Fibroblast of the aortic adventitia (primary cell): ENCODE results near the gene KIAA0319L. TPM values are rescaled to one million over a fixed set of nuclear protein-coding genes. Genes with fewer than 3 reads are reported as not detected.
"Not testable (repeated sequence)": the region's sequence is repeated elsewhere in the genome, so short reads cannot be mapped to it uniquely, and the experiment has no call there.

ENCODE experiments used
- DNase-seq: peaks from one replicate; pipeline ENCODE4 v3.0.0-alpha.2; 2010; ENCODE audit warnings: low read depth
- H3K4me3 ChIP-seq: 2 replicates; pipeline ENCODE4 v1.5.1; 2011; ENCODE audit warnings: low read depth, mild to moderate bottlenecking, control low read depth, low read length, moderate library complexity
- CTCF ChIP-seq: IDR thresholded peaks from 2 replicates; pipeline ENCODE4 v1.5.1; 2011; ENCODE audit warnings: mild to moderate bottlenecking, low read length, control low read depth, inconsistent platforms; ENCODE audit not compliant: insufficient read depth
- total RNA-seq: library from RNA; depleted of rRNA; stranded (reverse); fragments of >200 nt; gene quantifications from 2 replicates; pipeline ENCODE4 v1.2.3, GENCODE V29; 2012; ENCODE audit warnings: low replicate concordance

The KIAA0319L gene
- total RNA-seq, 1 donor = 36.2 TPM

GRCh38 chr1:35475856-35476674, 81.1 kb downstream of the KIAA0319L start:
- no peak overlapping the region for H3K4me3 ChIP-seq
- no peak for TF ChIP-seq CTCF
- no peak for DNase-seq

GRCh38 chr1:35475356-35475755, 81.8 kb downstream of the KIAA0319L start:
- DNase-seq = peak; percentile 32
- H3K4me3 ChIP-seq = no peak overlapping the region
- no peak for TF ChIP-seq CTCF

GRCh38 chr1:35473216-35473615, 84.0 kb downstream of the KIAA0319L start:
- not testable (repeated sequence) for H3K4me3 ChIP-seq, DNase-seq

- no peak for DNase-seq
- TF ChIP-seq CTCF = no peak
These were observed 86.1 kb downstream of the KIAA0319L start for GRCh38 chr1:35470977-35471613.

GRCh38 chr1:35466120-35466519, 91.1 kb downstream of the KIAA0319L start:
- TF ChIP-seq CTCF = no peak
- H3K4me3 ChIP-seq = no peak overlapping the region
- no peak for DNase-seq

More at GRCh38 chr1:35470977-35471613, 86.1 kb downstream of the KIAA0319L start:
- H3K4me3 ChIP-seq = no peak overlapping the region

- DNase-seq, H3K4me3 ChIP-seq: not testable (repeated sequence)
These were observed 93.5 kb downstream of the KIAA0319L start for GRCh38 chr1:35463749-35464148.

GRCh38 chr1:35463232-35463631, 94.0 kb downstream of the KIAA0319L start:
- no peak for TF ChIP-seq CTCF
- no peak for DNase-seq
- no peak overlapping the region for H3K4me3 ChIP-seq
